K562 (cell line): Measurements from ENCODE around the gene SLC8A1. TPM values are rescaled to one million over a fixed set of nuclear protein-coding genes. Genes with fewer than 3 reads are reported as not detected.

Experiments used
- ATAC-seq: fragments of 200-7000 bp; cut with Tn5 transposase; 3 replicates; pipeline ENCODE4 v1.9.1; 2020; ENCODE audit warnings: moderate library complexity
- BruUV-seq: library from RNA; stranded (reverse); fragments of 400-500 nt; replicated peaks from 2 replicates; lab custom pipeline; 2021; lab: Mats Ljungman, UMichigan
- CTCF ChIA-PET: fragments of 300-600 bp; formaldehyde crosslinking; extraction: SDS; loops from one replicate; lab custom pipeline; 2021; ENCODE audit warnings: low intra/inter-chr PET ratio; lab: Yijun Ruan, JAX
- POLR2A ChIA-PET: fragments of 300-600, 350-650 bp; sonication (Branson Sonifier 250); formaldehyde crosslinking; extraction: SDS; loops from one replicate; lab custom pipeline; 2021; ENCODE audit warnings: antibody characterized with exemption, inconsistent platforms; lab: Yijun Ruan, JAX
- DNase-seq, 4 experiments: peaks; one replicate each; pipeline versions ENCODE4 v3.0.0 to v3.0.0-alpha.2; 2011 to 2018; ENCODE audit warnings: low spot score in 3 of 4, mixed read lengths in 3 of 4; ENCODE audit errors: extremely low read depth in 1 of 4
- FAIRE-seq: peaks from 2 replicates; lab custom pipeline; 2011; peaks lifted over from hg19 to GRCh38; lab: Jason Lieb, UNC
- H2AFZ ChIP-seq: 2 replicates; pipeline ENCODE4 v1.6.0; 2011; ENCODE audit warnings: low read depth, low read length, control low read depth, inconsistent platforms
- H3K27ac ChIP-seq: fragments of 200-600 bp; 3 replicates; pipeline ENCODE4 v1.8.0; 2011; ENCODE audit warnings: low read depth, mild to moderate bottlenecking, control low read depth, inconsistent platforms, low read length, moderate library complexity, mixed read lengths; ENCODE audit errors: extremely low read depth
- H3K27me3 ChIP-seq, 2 experiments: fragments of 300-600 bp in 1 of 2; 2 replicates in 1 of 2; 3 replicates in 1 of 2; pipeline versions ENCODE4 v1.6.0 to v1.8.0; 2011; ENCODE audit warnings: inconsistent platforms in 2 of 2, low read length in 2 of 2, mild to moderate bottlenecking in 1 of 2, mixed read lengths in 1 of 2, moderate library complexity in 1 of 2; ENCODE audit not compliant: control insufficient read depth in 2 of 2, insufficient read depth in 2 of 2
- H3K36me3 ChIP-seq: fragments of 300-600 bp; 3 replicates; pipeline ENCODE4 v1.8.0; 2011; ENCODE audit warnings: mild to moderate bottlenecking, low read length, inconsistent platforms; ENCODE audit not compliant: control insufficient read depth, insufficient read depth
- H3K4me1 ChIP-seq, 2 experiments: fragments of 200-600 bp in 1 of 2; replicated peaks in 1 of 2; 2 replicates in 1 of 2; 3 replicates in 1 of 2; pipeline versions ENCODE4 v1.5.1 to v1.8.0; 2011; ENCODE audit warnings: inconsistent platforms in 2 of 2, low read length in 2 of 2, mild to moderate bottlenecking in 1 of 2, mixed read lengths in 1 of 2, moderate library complexity in 1 of 2; ENCODE audit not compliant: control insufficient read depth in 2 of 2, insufficient read depth in 2 of 2
- H3K4me2 ChIP-seq: 2 replicates; pipeline ENCODE4 v1.6.1; 2011; ENCODE audit warnings: low read length, control low read depth, inconsistent platforms, mixed read lengths; ENCODE audit not compliant: insufficient read depth
- H3K4me3 ChIP-seq: fragments of 200-600 bp; sonication (generic), shearing (Covaris generic); 2 replicates; pipeline ENCODE4 v1.5.1; 2016; ENCODE audit warnings: control low read depth, inconsistent platforms
- H3K79me2 ChIP-seq: fragments of 200-600 bp; 3 replicates; pipeline ENCODE4 v1.8.0; 2011; ENCODE audit warnings: low read length, inconsistent platforms; ENCODE audit not compliant: control insufficient read depth, insufficient read depth
- H3K9ac ChIP-seq, 2 experiments: 2 replicates each; pipeline versions ENCODE4 v1.6.0 to v1.6.1; 2011; ENCODE audit warnings: low read depth in 2 of 2, low read length in 2 of 2, control low read depth in 1 of 2, inconsistent platforms in 1 of 2, mild to moderate bottlenecking in 1 of 2, mixed read lengths in 1 of 2; ENCODE audit not compliant: insufficient read depth in 1 of 2
- H3K9me1 ChIP-seq: one replicate; pipeline ENCODE4 v1.6.0; 2011; ENCODE audit warnings: inconsistent platforms, mild to moderate bottlenecking, low read length, moderate library complexity; ENCODE audit not compliant: control insufficient read depth, insufficient read depth
- H3K9me3 ChIP-seq: replicated peaks from 2 replicates; pipeline ENCODE4 v1.5.1; 2011; ENCODE audit warnings: low read depth, low read length, inconsistent platforms; ENCODE audit not compliant: control insufficient read depth, insufficient read depth
- H4K20me1 ChIP-seq: replicated peaks from 2 replicates; pipeline ENCODE4 v1.6.1; 2011; ENCODE audit warnings: low read length, inconsistent platforms, mixed read lengths; ENCODE audit not compliant: control insufficient read depth, insufficient read depth
- NBN ChIP-seq: fragments of 450-650 bp; IDR thresholded peaks from 2 replicates; pipeline ENCODE4 v1.6.1; 2016; ENCODE audit warnings: low read depth, mild to moderate bottlenecking
- ZBTB8A ChIP-seq: fragments of 450-650 bp; IDR thresholded peaks from 2 replicates; pipeline ENCODE4 v1.6.1; 2018; ENCODE audit warnings: mild to moderate bottlenecking, moderate library complexity; ENCODE audit not compliant: partially characterized antibody
- ZFP30 ChIP-seq: fragments of 250-450 bp; sonication (Bioruptor Pico); IDR thresholded peaks from 2 replicates; pipeline ENCODE4 v1.8.0; 2022; ENCODE audit warnings: moderate library complexity, mild to moderate bottlenecking, inconsistent platforms, borderline replicate concordance
- ZNF57 ChIP-seq: fragments of 450-650 bp; formaldehyde crosslinking; IDR thresholded peaks from 2 replicates; pipeline ENCODE4 v1.4.0; 2020; ENCODE audit warnings: mild to moderate bottlenecking, moderate library complexity
- ZNF699 ChIP-seq: fragments of 250-450 bp; sonication (Bioruptor Pico); IDR thresholded peaks from 2 replicates; pipeline ENCODE4 v1.8.0; 2021; ENCODE audit warnings: mild to moderate bottlenecking, moderate library complexity; ENCODE audit not compliant: insufficient replicate concordance
- ZSCAN29 ChIP-seq: fragments of 450-650 bp; IDR thresholded peaks from 2 replicates; pipeline ENCODE4 v1.6.1; 2017
- WGBS: fragments of 100-300 bp; shearing (Covaris generic); methylation state at CpG from one replicate; pipeline ENCODE4 v1.1.6; 2016; ENCODE audit warnings: low coverage, mixed read lengths; ENCODE audit not compliant: insufficient coverage; ENCODE audit errors: missing lambda C conversion rate; 5-methylcytosine and 5-hydroxymethylcytosine counted together
- in situ Hi-C: fragments of 300-500 bp; cut with MboI; formaldehyde crosslinking; loops from 4 replicates; pipeline ENCODE4 v1.15.0; 2018; ENCODE audit warnings: inconsistent platforms, mixed read lengths
- intact Hi-C: fragments of 100-400 bp; cut with micrococcal nuclease; formaldehyde crosslinking; loops from 2 replicates; pipeline ENCODE4 v1.14.2; 2022
- polyA plus RNA-seq, 8 experiments: library from polyadenylated mRNA; depleted of rRNA in 4 of 8; stranded (reverse) in 5 of 8; unstranded in 3 of 8; fragments of >200 nt; fragmentation: Nextera tagmentation in 2 of 8; fragmentation: Illumina TruSeq in 1 of 8; extraction: Ambion mirVana in 2 of 8; extraction: Trizol in 1 of 8; gene quantifications; 2 replicates each; pipeline versions ENCODE4 v1.2.1 to v1.2.3, GENCODE V29; 2011 to 2014; ENCODE audit warnings: inconsistent platforms in 1 of 8, missing spikeins in 1 of 8
- total RNA-seq, 7 experiments: library from RNA; depleted of rRNA in 6 of 7; stranded (reverse); fragments of >200 nt in 6 of 7; fragmentation: Illumina TruSeq in 2 of 7; extraction: Trizol in 2 of 7; gene quantifications; 2 replicates each; pipeline versions ENCODE4 v1.2.1 to v1.2.3, GENCODE V29; 2011 to 2021; ENCODE audit warnings: low replicate concordance in 1 of 7
- TF ChIP-seq, protein P1 (sequence below): IDR thresholded peaks from 3 replicates; pipeline ENCODE4 v1.6.1; 2011; ENCODE audit warnings: borderline replicate concordance, mild to moderate bottlenecking; ENCODE audit not compliant: insufficient read length, insufficient read depth

The SLC8A1 gene
- total and polyA plus RNA-seq, 9 of the 15 experiments (the other 6 are each of a cell fraction or from before 2014, with no cell fraction given) = not detected

DNA sequence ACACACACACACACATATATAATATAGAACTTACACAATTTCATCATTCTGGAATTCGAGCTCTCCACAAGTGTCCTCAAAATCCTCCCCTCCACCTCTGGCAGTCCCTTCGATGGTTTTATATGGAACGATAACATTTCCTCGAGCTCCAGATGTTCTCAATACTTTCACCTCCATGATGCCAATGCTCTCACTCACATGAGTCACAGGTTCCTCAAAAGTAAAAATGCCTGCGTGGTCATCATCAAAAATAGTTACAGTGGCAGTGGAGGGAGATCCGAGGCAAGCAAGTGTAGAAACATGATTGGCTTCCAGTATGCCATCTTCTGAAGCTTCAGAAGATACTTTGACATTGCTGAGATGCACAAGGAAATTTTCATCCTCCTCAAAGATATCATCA, 23.5 kb downstream of the SLC8A1 start:
- intact Hi-C loops = no loop called here
- H3K4me1 ChIP-seq = no peaks in the 10 kb centered on the region
- no peak overlapping the region for H3K9ac ChIP-seq
- ChIA-PET CTCF (no interaction called here), POLR2A (no interaction called here)
- DNase-seq (no peak), FAIRE-seq (no peak), ATAC-seq (no peak)
- BruUV-seq = no TSS peak
- H2AFZ ChIP-seq = no peak overlapping the region
- no peaks in the 10 kb centered on the region for H4K20me1 ChIP-seq
- no peaks in the 10 kb centered on the region for H3K36me3 ChIP-seq
- H3K9me1 ChIP-seq = no peaks in the 10 kb centered on the region
- H3K79me2 ChIP-seq = no peaks in the 10 kb centered on the region
- peaks cover 2% of the 10 kb centered on the region; the same call in 1 of the 2 replicates for H3K9me3 ChIP-seq
- H3K4me3 ChIP-seq = no peak overlapping the region
- in situ Hi-C loops = loop anchor here (25.0 kb wide), 1 partner anchor 841 kb away; no protein-coding TSS in a partner anchor
- no peak for TF ChIP-seq ZNF699 (CRISPR knock-in tag)
- TF ChIP-seq, protein P1, sequence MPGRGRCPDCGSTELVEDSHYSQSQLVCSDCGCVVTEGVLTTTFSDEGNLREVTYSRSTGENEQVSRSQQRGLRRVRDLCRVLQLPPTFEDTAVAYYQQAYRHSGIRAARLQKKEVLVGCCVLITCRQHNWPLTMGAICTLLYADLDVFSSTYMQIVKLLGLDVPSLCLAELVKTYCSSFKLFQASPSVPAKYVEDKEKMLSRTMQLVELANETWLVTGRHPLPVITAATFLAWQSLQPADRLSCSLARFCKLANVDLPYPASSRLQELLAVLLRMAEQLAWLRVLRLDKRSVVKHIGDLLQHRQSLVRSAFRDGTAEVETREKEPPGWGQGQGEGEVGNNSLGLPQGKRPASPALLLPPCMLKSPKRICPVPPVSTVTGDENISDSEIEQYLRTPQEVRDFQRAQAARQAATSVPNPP = no peak
- TF ChIP-seq ZSCAN29 = no peak
- TF ChIP-seq ZFP30 = no peak
- no peak for TF ChIP-seq NBN
- no peak for TF ChIP-seq ZNF57 (CRISPR knock-in tag)
- no peak for TF ChIP-seq ZBTB8A
- H3K4me2 ChIP-seq = no peak overlapping the region
- H3K27ac ChIP-seq = no peak overlapping the region
- 2% methylated on average over 6 of the region's 6 CpGs for WGBS
- no peaks in the 10 kb centered on the region for H3K27me3 ChIP-seq
